Fibroblast of mammary gland (primary cell): Measurements from ENCODE around the gene HS1BP3.

Experiments used
- DNase-seq: peaks from one replicate; pipeline ENCODE4 v3.0.0-alpha.2; 2010; ENCODE audit warnings: low read depth
- H3K4me3 ChIP-seq: 2 replicates; pipeline ENCODE4 v1.5.1; 2011; ENCODE audit warnings: low read depth, mild to moderate bottlenecking, low read length, moderate library complexity; ENCODE audit not compliant: control insufficient read depth
- TF ChIP-seq, protein P1 (sequence below): conservative IDR thresholded peaks from 2 replicates; pipeline ENCODE4 v1.5.1; 2011; ENCODE audit warnings: low read depth, low read length, inconsistent platforms; ENCODE audit not compliant: control insufficient read depth, insufficient read depth

HS1BP3 gene

GRCh38 chr2:20626698-20627513, 24.0 kb downstream of the HS1BP3 start:
- TF ChIP-seq, protein P1, sequence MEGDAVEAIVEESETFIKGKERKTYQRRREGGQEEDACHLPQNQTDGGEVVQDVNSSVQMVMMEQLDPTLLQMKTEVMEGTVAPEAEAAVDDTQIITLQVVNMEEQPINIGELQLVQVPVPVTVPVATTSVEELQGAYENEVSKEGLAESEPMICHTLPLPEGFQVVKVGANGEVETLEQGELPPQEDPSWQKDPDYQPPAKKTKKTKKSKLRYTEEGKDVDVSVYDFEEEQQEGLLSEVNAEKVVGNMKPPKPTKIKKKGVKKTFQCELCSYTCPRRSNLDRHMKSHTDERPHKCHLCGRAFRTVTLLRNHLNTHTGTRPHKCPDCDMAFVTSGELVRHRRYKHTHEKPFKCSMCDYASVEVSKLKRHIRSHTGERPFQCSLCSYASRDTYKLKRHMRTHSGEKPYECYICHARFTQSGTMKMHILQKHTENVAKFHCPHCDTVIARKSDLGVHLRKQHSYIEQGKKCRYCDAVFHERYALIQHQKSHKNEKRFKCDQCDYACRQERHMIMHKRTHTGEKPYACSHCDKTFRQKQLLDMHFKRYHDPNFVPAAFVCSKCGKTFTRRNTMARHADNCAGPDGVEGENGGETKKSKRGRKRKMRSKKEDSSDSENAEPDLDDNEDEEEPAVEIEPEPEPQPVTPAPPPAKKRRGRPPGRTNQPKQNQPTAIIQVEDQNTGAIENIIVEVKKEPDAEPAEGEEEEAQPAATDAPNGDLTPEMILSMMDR, result no peak
- DNase-seq, result no peak
- H3K4me3 ChIP-seq, result no peak overlapping the region

DNA sequence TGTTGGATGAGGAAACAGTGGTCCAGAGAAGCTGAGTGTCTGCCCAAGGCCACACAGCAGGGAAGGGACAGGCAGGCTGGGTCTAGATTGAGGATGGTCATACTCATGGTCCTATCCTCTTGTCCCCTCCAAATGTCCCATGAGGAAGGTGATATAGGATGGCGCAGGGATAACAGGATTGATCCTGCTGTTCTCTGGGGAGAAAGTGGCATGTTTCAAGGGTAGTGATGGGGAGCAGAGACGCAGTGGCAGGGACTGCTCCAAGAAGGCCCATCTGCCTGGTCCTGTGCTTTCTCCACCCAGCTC, 24.6 kb downstream of the HS1BP3 start:
- no peak for DNase-seq
- TF ChIP-seq, protein P1, result no peak
- H3K4me3 ChIP-seq, result no peak overlapping the region

- no peak overlapping the region for H3K4me3 ChIP-seq
- DNase-seq, result peak; percentile 54
- TF ChIP-seq, protein P1, result no peak
Observed at GRCh38 chr2:20625491-20626391, 25.2 kb downstream of the HS1BP3 start.

DNA sequence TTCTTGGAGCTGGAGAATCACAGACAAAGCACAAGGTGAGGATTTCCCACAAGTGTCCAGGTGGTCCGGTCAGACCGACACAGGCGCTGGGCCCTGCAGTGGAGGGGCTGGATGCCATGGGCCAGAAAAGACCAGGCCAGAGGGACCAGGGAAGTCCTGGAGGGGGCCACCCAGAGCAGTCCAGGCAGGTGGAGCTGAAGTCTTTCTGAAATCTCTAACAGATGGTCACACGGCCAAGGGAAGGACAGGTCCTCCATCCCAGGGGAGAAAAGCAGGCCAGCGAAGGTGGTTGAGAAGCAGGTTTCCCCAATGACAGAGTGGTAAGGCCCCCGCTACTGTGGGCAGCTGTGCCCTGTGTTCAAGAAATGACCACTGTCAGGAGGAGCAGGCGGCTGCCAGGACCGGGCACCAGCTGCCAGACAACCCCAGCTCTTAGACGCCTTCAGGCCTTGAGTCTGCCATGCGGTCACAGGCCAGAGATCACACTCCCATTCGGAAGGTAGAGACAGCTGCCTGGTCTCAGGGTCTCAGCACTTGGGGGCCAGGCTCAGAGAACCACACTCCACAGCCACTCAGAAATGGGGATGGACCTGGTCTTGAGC, 25.9 kb downstream of the HS1BP3 start:
- TF ChIP-seq, protein P1, result no peak
- DNase-seq, result no peak
- no peak overlapping the region for H3K4me3 ChIP-seq

GRCh38 chr2:20624156-20624883, 26.6 kb downstream of the HS1BP3 start:
- DNase-seq, result no peak
- no peak overlapping the region for H3K4me3 ChIP-seq
- TF ChIP-seq, protein P1, result no peak

- no peak overlapping the region for H3K4me3 ChIP-seq
- TF ChIP-seq, protein P1, result no peak
- DNase-seq, result no peak
Observed at GRCh38 chr2:20623741-20624155, 27.1 kb downstream of the HS1BP3 start.
